ENCODE results near the gene MZB1. TPM values are rescaled to one million over a fixed set of nuclear protein-coding genes. Genes with fewer than 3 reads are reported as not detected.
"Not testable (repeated sequence)": the region's sequence is repeated elsewhere in the genome, so short reads cannot be mapped to it uniquely, and the experiment has no call there.

The MZB1 gene
- polyA plus RNA-seq, 4 donors: 0.19 to 1.3 (median 0.60) TPM

DNA sequence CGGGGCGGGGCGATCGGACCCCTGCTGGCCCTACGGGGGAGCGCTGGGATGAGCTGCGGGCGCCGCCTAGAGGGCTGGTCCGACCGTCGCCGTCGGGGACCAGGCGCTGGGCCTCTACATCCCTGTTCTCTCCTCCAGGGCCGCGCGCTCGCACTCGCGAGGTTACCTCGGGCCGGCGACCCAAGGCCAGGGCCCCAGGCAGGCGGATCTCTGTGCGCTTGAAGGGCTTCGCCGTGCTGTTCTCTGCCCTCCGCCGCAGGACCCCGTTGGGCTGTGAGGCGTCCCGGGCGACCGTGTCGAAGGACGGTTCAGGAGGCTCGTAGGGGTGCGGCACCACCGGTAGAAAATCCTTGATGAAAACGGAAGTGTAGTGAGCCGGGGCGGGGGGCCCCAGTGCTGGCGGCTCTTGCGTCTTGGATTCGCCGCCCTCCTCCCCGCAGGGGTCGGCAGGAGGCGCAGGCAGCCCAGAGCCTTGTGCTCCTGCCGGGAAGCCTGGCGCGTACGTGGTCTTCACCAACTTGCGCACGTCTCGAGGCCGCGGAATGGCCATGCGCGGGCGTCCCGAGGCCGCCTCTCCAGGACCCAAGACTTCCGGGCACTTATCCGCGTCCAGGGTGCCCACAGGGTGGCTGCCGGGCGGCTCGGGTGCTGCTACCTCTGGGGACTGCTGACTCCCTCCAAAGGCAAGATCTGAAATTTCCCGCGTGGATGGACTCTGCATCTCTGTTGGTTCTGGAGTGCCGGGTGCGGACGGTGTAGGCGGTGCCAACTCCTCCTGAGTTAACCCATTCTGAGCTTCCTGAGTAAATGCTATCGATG, 3.2 kb upstream of the MZB1 start:
- no peak for DNase-seq (ENCODE audit: low read depth in 4 of 4, low spot score in 2 of 4)

DNA sequence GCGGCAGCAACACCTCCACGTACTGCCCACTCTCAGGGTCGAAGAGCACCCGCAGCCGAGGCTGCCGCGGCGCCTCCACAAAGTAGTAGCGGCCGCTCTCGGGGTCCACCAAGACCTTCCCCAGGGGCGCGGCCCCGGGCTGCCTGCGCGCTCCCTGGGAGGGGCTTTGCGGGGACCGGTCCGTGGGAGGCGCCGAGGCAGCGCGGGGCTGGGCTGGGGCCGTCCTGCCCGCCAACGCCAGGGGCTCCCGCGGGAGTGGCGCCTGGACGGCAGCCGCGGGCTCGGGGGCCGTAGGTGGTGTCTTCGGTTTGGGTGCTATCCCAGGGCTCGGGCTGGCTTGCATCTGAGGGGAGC, 2.6 kb upstream of the MZB1 start:
- DNase-seq (ENCODE audit: low read depth in 4 of 4, low spot score in 2 of 4): no peak

DNA sequence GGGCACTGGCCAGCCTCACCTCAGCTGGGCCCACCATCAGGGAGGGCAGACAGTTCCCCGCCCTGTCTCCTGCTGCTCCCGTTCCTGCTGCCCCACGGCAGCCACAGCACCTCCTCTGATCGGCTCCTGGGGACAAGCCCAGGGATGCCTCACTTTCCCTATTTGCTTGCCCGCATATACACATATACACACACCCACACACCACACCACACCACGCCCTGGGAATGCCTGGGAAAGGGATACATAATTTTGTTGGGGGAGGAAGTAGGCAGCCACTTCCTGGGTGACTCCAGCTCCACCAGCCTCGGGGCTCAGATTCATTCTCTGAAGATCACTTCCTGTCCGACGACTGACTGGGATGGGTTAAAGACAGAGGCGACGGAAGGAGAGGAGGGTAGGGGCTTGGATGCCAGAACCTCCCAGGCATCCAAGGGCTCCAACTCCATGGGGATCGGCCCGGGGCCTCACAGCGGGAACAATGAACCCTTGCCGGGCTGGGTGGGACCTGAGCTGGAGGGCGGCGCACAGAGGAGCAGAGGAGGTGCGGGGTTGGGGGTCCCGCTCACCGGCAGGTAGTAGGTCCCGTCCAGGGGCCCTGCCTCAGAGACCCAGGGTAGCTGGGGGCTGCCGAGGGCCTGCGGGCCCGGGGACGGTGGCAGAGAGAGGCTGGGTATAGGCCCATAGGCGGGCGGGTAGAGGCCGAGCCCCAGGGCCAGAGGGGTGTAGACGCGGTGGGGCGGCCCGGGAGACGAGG, 2.0 kb upstream of the MZB1 start:
- no peak for DNase-seq (ENCODE audit: low read depth in 4 of 4, low spot score in 2 of 4)

DNA sequence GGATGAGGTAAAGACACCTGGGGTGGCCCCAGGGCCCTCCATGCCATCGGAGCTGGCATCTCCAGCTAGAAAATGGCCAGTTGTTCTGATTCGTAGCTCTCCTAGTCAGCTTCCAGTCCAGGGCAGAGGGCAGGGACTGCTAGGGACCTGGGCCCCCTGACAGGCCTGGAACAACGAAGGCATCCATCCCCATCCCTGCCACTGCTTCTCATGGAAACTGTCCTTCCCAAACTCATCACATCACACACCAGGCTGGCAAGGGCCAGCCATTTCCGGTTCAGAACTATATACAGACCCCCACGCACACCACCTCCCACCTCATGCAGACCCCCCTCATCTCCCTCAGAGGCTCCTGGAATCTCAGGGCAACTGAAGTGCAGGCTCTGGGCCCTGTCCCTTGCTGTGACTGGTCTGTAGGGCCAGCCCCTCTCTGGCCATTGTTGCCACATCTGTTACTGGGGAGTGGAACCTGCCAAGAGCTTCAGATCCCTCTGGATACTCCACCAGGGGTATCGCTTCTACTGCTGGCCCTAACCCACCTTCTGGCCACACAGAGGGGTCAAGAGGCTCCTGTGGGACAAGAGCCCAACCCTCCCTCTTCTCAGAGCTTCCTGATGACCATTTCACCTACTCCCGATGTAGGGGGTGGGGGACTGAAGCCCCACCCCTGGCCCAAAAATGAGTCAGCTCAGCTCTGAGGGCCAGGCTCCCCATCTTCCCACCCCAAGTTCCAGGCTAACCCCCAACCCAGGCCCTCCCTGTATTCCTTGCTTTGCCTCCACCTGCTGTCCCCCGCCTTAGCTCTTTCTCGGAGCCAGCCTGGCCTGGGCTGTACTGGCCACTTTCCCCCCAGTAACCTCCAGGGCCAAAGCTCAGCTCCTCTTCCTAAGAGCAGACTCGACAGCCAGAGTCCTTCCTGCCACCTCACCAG, 1.2 kb upstream of the MZB1 start:
- no peak for DNase-seq (ENCODE audit: low read depth in 4 of 4, low spot score in 2 of 4)

DNA sequence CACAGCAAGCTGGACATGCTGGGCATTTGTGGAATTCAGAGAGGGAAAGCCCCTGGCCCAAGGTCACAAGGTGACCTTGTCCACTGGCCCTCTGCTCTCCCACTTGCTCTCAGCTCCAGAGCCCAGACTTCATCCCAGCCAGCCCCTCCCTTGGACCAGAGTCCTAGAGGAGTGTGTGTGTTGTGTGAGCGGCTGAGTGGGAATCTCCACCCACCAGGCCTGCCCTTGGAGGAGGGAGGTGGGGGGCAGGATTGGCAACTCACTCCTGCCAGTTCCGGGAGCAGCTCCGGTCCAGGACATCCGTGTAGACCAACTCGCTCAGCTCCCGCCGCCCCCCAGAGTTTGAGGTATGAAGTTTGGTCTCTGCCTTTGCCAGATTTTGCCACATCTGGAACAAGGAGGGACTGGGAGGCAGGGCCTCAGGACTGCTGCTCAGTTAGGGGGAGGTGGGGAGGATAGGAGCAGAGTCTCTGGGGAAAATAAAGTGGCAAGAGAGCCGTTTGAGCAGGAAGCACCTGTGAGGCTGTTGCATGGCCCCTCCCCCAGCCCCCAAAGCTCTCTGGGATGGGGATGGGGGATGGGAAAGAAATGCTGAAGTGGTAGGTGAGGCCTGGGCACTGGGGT, 1.4 kb downstream of the MZB1 start:
- DNase-seq (ENCODE audit: low read depth in 4 of 4, low spot score in 2 of 4): no peak

DNA sequence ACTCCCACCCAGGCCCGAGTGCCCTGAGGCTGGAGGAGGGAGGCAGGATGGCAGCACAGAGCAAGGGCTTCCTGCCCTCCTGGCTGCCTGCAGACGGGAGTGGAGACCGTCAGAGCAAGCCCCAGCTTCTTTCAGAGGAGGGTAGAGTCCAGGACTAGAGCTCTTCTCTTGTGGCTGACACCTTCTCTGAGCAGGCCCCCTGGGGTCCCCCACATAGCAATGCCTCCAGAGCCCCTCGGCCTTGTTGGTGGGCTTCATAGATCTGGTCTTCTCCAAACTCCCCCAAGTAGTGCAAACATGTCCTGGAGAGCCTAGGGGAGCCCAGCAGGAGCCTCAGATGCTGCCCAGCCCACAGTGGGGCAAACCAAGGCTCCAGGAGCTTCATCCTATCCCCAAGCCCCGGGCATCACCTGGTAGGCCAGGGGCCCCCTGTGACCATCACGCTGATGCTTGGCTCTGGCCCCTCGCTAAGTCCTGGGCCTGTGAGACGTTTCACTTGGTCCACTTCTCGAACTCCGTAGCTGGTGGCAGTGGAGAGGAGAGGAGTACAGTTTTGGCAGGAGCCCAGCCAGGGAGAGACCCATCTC, 2.0 kb downstream of the MZB1 start:
- DNase-seq (ENCODE audit: low read depth in 4 of 4, low spot score in 2 of 4): no peak

DNA sequence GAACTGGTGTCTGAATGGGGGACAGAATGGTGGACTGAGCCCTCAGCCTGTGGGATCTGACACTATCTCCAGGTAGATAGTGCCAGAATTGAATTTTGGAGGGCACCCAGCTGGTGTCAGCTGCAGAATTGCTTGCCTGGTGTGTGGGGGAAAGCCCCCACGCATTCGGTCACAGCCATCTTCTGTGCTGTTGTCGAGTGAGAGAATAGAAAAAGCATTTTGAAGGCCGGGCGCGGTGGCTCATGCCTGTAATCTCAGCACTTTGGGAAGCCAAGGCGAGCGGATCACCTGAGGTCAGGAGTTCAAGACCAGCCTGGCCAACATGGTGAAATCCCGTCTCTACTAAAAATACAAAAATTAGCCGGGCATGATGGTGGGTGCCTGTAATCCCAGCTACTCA, 2.8 kb downstream of the MZB1 start:
- DNase-seq (ENCODE audit: low read depth in 4 of 4, low spot score in 2 of 4): not testable (repeated sequence)

DNA sequence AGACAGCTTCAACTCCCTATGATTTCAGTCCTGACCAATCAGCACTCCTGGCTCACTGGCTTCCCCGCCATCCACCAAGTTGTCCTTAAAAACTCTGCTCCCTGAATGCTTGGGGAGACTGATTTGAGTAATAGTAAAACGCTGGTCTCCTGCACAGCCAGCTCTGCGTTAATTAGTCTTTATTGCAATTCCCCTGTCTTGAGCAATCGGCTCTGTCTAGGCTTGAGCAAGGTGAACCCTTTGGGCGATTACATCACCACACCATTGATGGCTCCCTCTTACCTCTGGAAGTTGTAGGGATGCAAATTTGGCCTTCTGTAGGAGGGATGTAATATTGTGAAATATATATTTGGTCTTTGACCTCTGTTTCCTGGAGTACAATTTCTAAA, 3.7 kb downstream of the MZB1 start:
- no peak for DNase-seq (ENCODE audit: low read depth in 4 of 4, low spot score in 2 of 4)

DNA sequence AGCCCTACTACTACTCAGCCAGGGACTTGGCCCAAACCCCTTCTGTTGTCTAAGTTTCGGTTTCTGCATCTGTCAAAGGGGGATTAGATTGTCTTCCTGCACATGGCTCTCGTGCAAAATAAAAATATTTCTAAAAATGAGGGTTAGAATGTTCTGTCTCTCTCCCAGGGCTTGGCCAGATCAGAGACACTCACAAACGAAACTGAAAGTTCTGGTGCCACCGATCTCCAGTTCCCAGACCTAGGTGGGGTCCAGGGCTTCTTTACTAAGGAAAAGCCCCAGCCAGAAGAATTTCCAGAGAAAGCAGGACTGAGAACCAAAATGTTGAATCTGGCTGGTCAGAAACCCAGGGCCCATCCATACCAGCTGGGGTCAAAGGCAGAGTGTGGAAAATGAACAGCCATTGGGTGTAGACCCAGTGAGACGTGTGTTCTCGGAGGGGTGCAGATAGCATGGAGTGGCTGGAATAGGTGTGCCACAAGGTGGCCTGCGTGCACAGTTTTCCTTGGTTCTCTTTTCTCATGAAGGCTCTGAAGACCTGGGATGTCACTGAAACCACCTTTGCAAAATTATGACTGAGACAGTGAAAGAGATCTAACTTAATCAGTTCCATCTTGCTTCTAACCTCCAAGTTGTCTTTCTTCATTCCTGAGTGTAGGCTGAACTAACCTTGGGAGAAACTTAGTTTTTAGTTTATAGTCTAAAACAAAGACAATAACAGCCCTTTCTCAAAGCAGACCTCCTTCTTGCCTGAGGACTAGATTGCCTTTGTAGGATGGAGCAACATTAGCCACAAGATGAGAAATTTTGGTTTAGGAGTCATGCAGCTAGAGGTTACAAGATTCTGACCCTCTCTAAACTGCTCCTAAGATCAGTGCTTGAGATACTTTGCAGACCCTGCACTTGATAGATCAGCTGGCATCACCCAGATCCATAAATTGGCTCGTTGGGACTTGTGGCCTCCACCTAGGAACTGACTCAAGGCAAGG, 4.4 kb downstream of the MZB1 start:
- DNase-seq (ENCODE audit: low read depth in 4 of 4, low spot score in 2 of 4): no peak

DNA sequence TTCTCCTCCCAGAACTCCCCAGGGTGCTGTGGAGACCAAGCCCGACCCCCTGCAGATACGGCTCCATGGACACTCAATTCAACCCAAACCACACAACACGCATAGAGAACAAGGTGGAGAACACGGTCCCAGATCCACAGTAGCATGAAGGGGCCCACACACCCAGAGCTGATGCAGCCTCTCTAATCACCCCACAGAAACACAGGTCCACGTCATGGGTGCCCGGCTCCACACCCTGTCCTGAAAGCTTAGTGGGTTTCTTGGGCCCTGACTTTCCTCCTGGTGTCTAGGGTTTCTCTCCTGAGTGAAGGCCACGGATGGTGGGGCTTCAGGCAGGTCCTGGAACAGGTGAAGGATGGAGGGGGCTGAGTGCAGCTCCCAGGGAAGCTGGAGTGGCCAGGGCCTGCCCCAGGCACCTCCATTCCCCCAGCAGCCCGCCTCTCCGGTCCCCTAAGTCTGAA, 5.1 kb downstream of the MZB1 start:
- no peak for DNase-seq (ENCODE audit: low read depth in 4 of 4, low spot score in 2 of 4)

DNA sequence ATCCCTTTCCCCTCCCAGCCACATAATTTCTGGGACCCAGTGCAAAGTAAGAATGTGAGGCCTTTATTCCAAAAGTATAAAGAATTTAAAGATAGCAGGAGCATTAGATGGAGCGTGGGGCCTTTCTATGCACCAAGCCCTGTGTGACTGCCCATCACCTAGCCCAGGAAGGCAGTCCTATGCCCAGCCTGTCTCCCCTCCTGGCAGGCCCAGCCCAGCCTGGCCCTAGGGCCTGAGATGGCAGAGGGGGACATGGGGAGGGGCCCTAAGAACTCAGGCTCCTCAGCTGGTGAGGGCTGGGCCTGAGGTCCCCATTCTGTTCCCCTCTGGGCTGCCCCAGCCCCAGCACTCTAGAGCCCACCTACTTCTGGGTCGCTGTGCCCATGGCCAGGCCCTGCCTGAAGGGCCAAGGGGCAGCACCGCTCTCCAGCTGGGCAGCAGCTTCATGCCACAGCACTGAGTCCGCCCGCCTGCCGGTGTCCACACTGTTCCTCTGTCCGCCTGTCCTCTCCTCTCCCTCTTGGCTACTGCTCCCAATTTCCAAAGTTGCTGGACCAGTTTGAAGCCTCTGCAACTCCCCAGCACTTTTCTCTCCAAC, 5.6 kb downstream of the MZB1 start:
- no peak for DNase-seq (ENCODE audit: low read depth in 4 of 4, low spot score in 2 of 4)

DNA sequence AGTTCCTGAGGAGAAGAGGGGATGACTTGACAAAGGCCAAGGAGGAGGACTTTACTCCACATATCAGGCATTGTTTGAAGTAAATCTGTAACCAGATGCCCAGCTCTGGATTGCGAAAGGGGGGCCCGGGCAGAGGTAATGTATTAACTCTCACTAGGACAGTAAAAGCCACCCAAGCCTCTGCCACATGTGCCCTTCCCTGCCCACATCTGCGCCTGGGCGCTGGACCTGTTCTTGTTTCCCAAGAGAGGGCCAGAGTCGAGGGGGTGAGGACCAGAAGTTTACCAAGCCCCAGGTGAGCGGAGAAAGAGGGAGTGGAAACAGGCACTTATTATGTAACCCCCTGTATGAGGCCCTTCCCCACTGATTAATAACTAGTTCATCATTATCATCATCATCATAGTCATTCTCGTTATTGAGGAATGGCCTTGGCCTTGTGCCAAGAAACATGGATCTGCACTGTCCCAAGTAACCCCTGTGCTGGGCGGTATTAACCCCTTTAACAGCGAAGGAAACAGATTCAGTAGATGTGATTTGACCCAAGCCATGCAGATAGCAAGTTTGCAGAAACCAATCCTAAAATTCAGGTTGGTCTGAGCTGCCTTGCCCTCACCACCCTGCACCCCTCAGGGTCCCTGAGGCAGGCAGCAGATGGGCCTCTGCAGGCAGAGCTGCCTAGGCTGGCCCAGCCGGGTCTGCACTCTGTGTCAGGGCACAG, 6.3 kb downstream of the MZB1 start, which contains the start of gene SLC23A1:
Gene SLC23A1, minus strand, starts transcription at position 23 of the 718 bp plus-strand sequence. CDS start 44 bp downstream, outside the sequence.
- no peak for DNase-seq (ENCODE audit: low read depth in 4 of 4, low spot score in 2 of 4)

DNA sequence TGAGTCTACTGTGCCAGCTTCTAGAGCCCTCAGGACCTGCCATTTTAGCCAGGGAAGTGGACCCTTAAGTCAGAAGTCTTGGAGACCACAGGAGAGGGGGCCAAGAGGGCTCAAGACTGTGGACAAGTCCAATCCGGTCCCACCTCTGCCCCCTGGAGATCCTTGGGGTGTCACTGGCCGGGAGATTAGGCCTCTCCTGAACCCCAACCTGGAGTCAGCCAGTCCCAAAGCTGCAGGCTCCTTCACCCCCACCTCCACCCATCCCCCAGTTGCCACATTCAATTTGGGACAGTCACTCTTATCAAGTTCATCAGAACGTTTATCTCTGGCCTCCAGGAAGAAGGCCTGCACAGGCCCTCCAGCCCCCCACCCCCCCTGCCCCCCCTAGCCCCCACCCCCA, 6.9 kb downstream of the MZB1 start:
- no peak for DNase-seq (ENCODE audit: low read depth in 4 of 4, low spot score in 2 of 4)

DNA sequence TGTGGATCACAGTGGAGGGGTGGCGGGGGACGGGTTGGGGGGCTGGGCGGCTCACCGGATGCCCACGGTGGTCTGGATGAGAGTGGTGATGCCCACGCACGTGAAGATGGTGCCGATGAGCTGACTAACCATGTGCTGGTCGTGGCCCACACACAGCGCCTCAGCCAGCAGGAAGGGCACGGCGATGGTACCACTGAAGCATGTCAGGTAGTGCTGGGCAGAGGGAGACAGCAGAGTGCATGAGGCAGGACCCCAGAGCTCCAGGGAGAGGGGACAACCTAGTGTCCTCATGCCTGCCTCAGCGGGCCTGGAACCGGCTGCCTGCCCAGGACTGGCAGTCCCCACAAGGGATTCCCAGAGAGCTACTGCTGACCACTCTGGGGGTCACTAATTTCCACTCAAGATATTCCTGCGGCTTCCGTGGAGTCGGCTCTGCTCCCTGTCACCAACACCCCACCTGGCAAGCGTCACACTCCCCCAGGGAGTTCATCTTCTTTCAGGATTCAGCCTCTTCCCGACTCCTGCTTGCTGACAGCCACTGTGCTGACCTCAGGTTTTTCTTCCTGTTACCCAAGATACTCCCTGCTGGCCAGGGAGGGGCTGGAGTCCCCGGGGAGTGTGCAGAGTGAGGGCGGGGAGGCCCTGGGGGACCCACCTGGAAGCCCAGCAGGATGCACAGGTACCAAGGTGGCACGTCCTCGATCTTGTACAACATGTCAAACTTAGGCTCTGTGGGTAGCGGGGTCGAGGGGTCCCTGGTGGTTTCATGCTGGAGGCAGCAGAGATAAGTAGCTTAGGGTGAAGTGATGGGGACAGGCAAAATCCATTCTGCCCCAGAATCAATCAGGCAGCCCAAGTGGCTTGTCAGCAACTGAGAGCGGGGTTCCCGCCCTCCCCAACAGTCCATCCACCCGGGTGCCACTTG, 7.6 kb downstream of the MZB1 start:
- no peak for DNase-seq (ENCODE audit: low read depth in 4 of 4, low spot score in 2 of 4)

DNA sequence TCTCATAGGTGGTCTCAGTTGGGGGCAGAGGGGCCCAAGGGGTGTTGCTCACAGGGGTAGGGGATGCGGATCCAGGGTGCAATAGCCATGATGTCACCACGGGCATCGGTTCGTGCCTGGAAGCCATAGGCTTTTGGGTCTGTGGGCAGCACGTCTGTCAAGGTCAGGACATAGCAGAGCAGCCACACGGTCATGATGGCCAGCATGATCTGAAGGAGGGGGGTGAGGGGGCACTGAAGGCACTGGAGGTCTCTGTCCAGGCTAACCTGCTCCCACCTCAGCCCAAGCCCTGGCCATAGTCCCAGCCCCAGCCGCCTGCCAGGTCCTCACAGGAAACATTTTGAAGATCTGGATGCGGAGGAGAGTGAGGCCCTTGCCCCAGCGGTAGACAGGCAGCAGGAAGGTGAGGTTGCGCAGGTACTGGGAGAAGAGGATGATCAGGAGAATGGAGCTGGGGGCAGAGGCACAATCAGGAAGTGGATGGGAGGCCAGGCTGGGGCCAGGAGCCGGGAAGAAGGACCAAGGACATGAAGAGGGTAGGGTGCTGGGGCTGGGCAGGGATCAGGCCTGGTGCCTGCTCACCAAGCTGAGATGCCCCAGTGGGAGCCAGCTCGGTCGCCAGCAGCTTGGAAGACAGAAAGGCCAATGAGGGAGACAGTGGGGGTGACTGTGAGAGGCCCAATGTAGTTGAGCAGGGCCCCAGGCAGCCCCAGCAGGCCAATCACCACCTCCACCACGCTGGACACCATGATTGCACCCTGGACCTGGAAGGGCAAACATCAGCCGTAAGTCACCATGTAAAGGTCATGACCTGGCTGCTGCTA, 9.9 kb downstream of the MZB1 start:
- no peak for DNase-seq (ENCODE audit: low read depth in 4 of 4, low spot score in 2 of 4)

DNA sequence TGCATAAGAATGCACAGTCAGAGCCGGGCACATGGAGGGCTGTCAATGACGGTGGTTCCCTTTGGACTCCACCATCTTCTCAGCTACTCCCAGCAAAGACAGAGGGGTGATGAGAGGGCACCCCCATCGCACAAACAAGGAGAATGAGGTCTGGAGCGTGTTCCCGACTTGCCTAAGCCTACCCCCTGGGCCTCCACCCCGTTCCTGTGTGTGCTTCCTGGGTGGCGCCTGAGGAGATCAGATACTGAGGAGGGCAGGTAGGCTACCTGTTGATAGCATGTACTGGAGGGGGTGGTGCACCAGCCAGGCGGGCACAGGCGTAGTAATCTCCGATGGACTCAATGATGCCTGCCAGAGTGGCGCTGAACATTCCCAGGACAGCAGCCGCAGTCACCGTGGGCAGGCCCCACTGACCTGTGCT, 10.8 kb downstream of the MZB1 start:
- no peak for DNase-seq (ENCODE audit: low read depth in 4 of 4, low spot score in 2 of 4)
